ENCODE results near the gene MOGAT1.

DNA sequence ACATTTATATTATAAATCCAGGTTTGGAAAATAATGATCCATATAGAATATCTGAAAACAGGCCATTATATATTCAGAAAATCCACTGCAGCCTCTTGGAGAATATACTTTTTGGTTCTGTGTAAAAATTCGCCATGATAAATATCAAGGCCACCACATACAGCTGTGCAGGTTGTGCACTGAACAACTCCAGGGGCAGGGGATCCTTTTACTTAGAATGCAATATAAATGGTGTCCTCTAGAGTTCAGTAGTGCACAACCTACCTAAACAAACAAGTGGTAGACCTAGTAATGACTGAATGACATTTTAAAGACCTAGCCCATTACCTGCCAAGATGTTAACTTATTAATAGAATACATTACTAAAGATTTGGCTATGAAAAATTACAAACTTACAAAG, 22.4 kb downstream of the MOGAT1 start:
- no peak for TF ChIP-seq EP300 (IDR thresholded peaks at IDR 0.05; ENCODE audit: borderline replicate concordance in 1 of 2, low read depth in 1 of 2, low read length in 1 of 2)
- TF ChIP-seq, protein P1, sequence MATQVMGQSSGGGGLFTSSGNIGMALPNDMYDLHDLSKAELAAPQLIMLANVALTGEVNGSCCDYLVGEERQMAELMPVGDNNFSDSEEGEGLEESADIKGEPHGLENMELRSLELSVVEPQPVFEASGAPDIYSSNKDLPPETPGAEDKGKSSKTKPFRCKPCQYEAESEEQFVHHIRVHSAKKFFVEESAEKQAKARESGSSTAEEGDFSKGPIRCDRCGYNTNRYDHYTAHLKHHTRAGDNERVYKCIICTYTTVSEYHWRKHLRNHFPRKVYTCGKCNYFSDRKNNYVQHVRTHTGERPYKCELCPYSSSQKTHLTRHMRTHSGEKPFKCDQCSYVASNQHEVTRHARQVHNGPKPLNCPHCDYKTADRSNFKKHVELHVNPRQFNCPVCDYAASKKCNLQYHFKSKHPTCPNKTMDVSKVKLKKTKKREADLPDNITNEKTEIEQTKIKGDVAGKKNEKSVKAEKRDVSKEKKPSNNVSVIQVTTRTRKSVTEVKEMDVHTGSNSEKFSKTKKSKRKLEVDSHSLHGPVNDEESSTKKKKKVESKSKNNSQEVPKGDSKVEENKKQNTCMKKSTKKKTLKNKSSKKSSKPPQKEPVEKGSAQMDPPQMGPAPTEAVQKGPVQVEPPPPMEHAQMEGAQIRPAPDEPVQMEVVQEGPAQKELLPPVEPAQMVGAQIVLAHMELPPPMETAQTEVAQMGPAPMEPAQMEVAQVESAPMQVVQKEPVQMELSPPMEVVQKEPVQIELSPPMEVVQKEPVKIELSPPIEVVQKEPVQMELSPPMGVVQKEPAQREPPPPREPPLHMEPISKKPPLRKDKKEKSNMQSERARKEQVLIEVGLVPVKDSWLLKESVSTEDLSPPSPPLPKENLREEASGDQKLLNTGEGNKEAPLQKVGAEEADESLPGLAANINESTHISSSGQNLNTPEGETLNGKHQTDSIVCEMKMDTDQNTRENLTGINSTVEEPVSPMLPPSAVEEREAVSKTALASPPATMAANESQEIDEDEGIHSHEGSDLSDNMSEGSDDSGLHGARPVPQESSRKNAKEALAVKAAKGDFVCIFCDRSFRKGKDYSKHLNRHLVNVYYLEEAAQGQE (IDR thresholded peaks at IDR 0.05; ENCODE audit: low read depth, low read length), result no peak

Measured in SK-N-SH (cell line).